ENCODE measurements around the gene PRKN.

PRKN gene

DNA sequence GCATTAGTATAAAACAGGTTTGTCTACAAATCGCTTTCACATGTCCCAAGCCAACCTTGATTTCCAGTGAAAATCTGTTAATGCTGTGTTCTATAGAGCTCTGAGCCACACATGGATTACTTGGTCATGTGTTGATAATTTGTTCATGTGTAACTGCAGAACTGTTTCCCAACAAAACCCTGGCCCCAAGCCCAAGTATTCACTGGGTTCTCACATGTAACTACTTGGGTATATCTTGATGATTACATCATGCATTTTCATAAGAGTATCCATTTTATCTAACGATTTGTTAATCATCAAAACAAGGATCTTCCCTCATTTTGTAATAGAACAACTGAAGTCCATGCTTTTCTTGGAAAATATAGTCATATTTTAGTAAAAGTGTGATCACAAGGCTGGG lies 657.6 kb downstream of the PRKN start:
- Histone ChIP-seq H2AFZ (ENCODE audit: low read depth, low read length) (no peak overlapping the region), H3K27me3 (ENCODE audit: low read depth, low read length) (no peaks in the 10 kb centered on the region), H3K4me3 (ENCODE audit: low read length) (no peak overlapping the region), H3K4me1 (ENCODE audit: low read length) (no peaks in the 10 kb centered on the region), H3K9me3 (ENCODE audit: insufficient read depth, low read length) (no peaks in the 10 kb centered on the region), H3K36me3 (replicated peaks; ENCODE audit: low read depth, low read length) (no peaks in the 10 kb centered on the region), H3K9ac (ENCODE audit: low read length) (no peak overlapping the region), H3K79me2 (ENCODE audit: low read length) (no peaks in the 10 kb centered on the region), H4K20me1 (ENCODE audit: insufficient read depth, low read length) (no peaks in the 10 kb centered on the region), H3K4me2 (ENCODE audit: low read length) (no peak overlapping the region), H3K27ac (ENCODE audit: low read length) (no peak overlapping the region)
- no peak for TF ChIP-seq EZH2phosphoT487 (IDR thresholded peaks at IDR 0.05; ENCODE audit: low read depth)
- TF ChIP-seq, protein P1, sequence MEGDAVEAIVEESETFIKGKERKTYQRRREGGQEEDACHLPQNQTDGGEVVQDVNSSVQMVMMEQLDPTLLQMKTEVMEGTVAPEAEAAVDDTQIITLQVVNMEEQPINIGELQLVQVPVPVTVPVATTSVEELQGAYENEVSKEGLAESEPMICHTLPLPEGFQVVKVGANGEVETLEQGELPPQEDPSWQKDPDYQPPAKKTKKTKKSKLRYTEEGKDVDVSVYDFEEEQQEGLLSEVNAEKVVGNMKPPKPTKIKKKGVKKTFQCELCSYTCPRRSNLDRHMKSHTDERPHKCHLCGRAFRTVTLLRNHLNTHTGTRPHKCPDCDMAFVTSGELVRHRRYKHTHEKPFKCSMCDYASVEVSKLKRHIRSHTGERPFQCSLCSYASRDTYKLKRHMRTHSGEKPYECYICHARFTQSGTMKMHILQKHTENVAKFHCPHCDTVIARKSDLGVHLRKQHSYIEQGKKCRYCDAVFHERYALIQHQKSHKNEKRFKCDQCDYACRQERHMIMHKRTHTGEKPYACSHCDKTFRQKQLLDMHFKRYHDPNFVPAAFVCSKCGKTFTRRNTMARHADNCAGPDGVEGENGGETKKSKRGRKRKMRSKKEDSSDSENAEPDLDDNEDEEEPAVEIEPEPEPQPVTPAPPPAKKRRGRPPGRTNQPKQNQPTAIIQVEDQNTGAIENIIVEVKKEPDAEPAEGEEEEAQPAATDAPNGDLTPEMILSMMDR (IDR thresholded peaks at IDR 0.05; ENCODE audit: low read depth, low read length), result no peak

DNA sequence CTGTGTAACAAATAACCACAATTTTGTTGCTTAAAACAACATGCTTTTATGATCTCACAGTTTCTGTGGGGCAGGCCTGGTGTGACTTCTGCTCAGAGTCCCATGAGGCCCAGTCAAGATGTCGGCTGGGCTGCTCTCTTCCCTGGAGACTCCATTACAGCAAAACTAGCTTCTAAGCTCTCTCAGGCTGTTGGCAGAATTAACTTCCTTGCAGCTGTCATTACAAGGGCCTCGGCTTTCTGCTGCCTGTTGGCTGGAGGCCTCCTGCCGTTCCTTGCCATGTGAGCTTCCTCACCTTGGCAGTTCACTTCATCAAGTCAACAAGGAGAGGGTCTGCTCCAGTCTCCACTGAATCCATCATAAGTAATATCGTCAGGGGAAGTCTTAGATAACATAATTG lies 659.2 kb downstream of the PRKN start:
- Histone ChIP-seq H4K20me1 (ENCODE audit: insufficient read depth, low read length) (no peaks in the 10 kb centered on the region), H3K27ac (ENCODE audit: low read length) (no peak overlapping the region), H3K9ac (ENCODE audit: low read length) (no peak overlapping the region), H3K36me3 (replicated peaks; ENCODE audit: low read depth, low read length) (no peaks in the 10 kb centered on the region), H3K79me2 (ENCODE audit: low read length) (no peaks in the 10 kb centered on the region), H3K27me3 (ENCODE audit: low read depth, low read length) (no peaks in the 10 kb centered on the region), H3K9me3 (ENCODE audit: insufficient read depth, low read length) (no peaks in the 10 kb centered on the region), H3K4me3 (ENCODE audit: low read length) (no peak overlapping the region), H3K4me2 (ENCODE audit: low read length) (no peak overlapping the region), H3K4me1 (ENCODE audit: low read length) (no peaks in the 10 kb centered on the region), H2AFZ (ENCODE audit: low read depth, low read length) (no peak overlapping the region)
- TF ChIP-seq, protein P1 (IDR thresholded peaks at IDR 0.05; ENCODE audit: low read depth, low read length), result no peak
- TF ChIP-seq EZH2phosphoT487 (IDR thresholded peaks at IDR 0.05; ENCODE audit: low read depth), result no peak

DNA sequence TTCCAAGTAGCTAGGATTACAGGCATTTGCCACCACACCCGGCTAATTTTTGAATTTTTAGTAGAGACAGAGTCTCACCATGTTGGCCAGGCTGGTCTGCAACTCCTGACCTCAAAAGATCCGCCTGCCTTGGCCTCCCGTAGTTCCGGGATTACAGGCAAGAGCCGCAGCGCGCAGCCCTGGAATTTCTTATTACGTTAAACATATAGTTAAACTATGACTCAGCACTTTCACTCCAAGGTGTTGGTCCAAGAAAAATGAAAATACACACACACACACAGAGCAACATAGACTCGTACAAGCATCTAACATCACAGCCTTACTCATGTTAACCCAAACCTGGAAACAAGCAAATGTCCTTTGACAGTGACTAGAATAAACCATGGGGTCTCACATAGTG lies 663.9 kb downstream of the PRKN start:
- Histone ChIP-seq H3K9ac (ENCODE audit: low read length) (no peak overlapping the region), H3K27ac (ENCODE audit: low read length) (no peak overlapping the region), H3K36me3 (replicated peaks; ENCODE audit: low read depth, low read length) (no peaks in the 10 kb centered on the region), H3K4me2 (ENCODE audit: low read length) (no peak overlapping the region), H2AFZ (ENCODE audit: low read depth, low read length) (no peak overlapping the region), H3K4me1 (ENCODE audit: low read length) (no peaks in the 10 kb centered on the region), H3K79me2 (ENCODE audit: low read length) (no peaks in the 10 kb centered on the region), H3K9me3 (ENCODE audit: insufficient read depth, low read length) (no peaks in the 10 kb centered on the region), H3K4me3 (ENCODE audit: low read length) (no peak overlapping the region), H3K27me3 (ENCODE audit: low read depth, low read length) (no peaks in the 10 kb centered on the region), H4K20me1 (ENCODE audit: insufficient read depth, low read length) (no peaks in the 10 kb centered on the region)
- no peak for TF ChIP-seq EZH2phosphoT487 (IDR thresholded peaks at IDR 0.05; ENCODE audit: low read depth)
- TF ChIP-seq, protein P1 (IDR thresholded peaks at IDR 0.05; ENCODE audit: low read depth, low read length), result no peak

DNA sequence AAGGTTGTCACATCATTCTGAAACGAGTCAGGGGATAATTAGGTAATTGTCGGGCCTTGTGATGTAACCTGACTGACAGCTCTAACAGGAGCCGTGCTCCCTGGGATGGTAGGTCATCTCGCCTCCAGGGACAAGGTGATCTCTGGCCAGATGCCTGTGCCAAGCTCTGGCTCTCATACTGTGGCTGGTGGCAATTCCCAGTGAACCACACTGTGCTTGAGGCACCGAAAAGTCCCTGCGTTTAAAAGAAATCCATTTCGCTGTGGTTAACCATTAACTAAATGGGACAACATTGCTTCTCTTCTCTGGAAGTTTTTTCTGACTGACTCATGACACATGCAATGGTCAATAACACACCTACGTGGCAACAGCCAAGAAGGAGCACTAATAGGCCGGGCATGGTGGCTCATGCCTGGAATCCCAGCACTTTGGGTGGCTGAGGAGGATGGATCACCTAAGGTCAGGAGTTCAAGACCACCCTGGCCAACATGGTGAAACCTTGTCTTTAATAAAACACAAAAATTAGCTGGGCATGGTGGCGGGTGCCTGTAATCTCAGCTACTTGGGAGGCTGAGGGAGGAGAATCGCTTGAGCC lies 669.2 kb downstream of the PRKN start:
- H3K79me2 ChIP-seq (ENCODE audit: low read length), result no peaks in the 10 kb centered on the region
- H3K27me3 ChIP-seq (ENCODE audit: low read depth, low read length), result no peaks in the 10 kb centered on the region
- no peak overlapping the region for H3K4me2 ChIP-seq (ENCODE audit: low read length)
- no peak overlapping the region for H2AFZ ChIP-seq (ENCODE audit: low read depth, low read length)
- no peaks in the 10 kb centered on the region for H4K20me1 ChIP-seq (ENCODE audit: insufficient read depth, low read length)
- no peak overlapping the region for H3K9ac ChIP-seq (ENCODE audit: low read length)
- no peaks in the 10 kb centered on the region for H3K9me3 ChIP-seq (ENCODE audit: insufficient read depth, low read length)
- no peak overlapping the region for H3K27ac ChIP-seq (ENCODE audit: low read length)
- H3K4me3 ChIP-seq (ENCODE audit: low read length), result no peak overlapping the region
- no peak for TF ChIP-seq EZH2phosphoT487 (IDR thresholded peaks at IDR 0.05; ENCODE audit: low read depth)
- no peaks in the 10 kb centered on the region for H3K36me3 ChIP-seq (replicated peaks; ENCODE audit: low read depth, low read length)
- H3K4me1 ChIP-seq (ENCODE audit: low read length), result no peaks in the 10 kb centered on the region

Data from OCI-LY3 (cell line).